Left lung (tissue), 10 donors: ENCODE measurements around the gene RENBP. TPM values are rescaled to one million over a fixed set of nuclear protein-coding genes. Genes with fewer than 3 reads are reported as not detected.

ENCODE experiments used
- ATAC-seq: fragments of 200-7000 bp; cut with Tn5 transposase; one replicate; pipeline ENCODE4 v1.9.1; 2020; ENCODE audit warnings: moderate library complexity
- DNase-seq, 4 donors: peaks; one replicate each; pipeline ENCODE4 v3.0.0-alpha.2; 2013 to 2020
- H3K27ac ChIP-seq, 2 donors: fragments of 200-600 bp; sonication (generic) in 1 of 2; one replicate each; pipeline versions ENCODE4 v1.5.0 to v1.8.0; 2020 to 2021
- H3K27me3 ChIP-seq, 2 donors: fragments of 200-600 bp; sonication (generic) in 1 of 2; one replicate each; pipeline versions ENCODE4 v1.5.0 to v1.8.0; 2020 to 2021
- H3K36me3 ChIP-seq, 2 donors: fragments of 200-600 bp; sonication (generic) in 1 of 2; one replicate each; pipeline versions ENCODE4 v1.5.0 to v1.8.0; 2020 to 2021
- H3K4me1 ChIP-seq, 2 donors: fragments of 200-600 bp; one replicate each; pipeline ENCODE4 v1.8.0; 2021
- H3K4me3 ChIP-seq, 2 donors: fragments of 200-600 bp; sonication (generic) in 1 of 2; one replicate each; pipeline versions ENCODE4 v1.5.0 to v1.8.0; 2020 to 2021; ENCODE audit warnings: mild to moderate bottlenecking in 1 of 2
- H3K9me3 ChIP-seq, 2 donors: fragments of 200-600 bp; sonication (generic) in 1 of 2; one replicate each; pipeline versions ENCODE4 v1.5.0 to v1.8.0; 2020 to 2021
- CTCF ChIP-seq, 2 donors: fragments of 200-600 bp; sonication (generic) in 1 of 2; IDR thresholded peaks; one replicate each; pipeline versions ENCODE4 v1.5.0 to v1.8.0; 2021; ENCODE audit warnings: antibody characterized with exemption in 2 of 2
- intact Hi-C, 2 donors: fragments of 100-400 bp; cut with DNase I; formaldehyde crosslinking; loops; one replicate each; pipeline versions ENCODE4 v1.11.2 to v1.14.2; 2022
- polyA plus RNA-seq, 6 donors: library from polyadenylated mRNA; unstranded; fragments of 120-200 nt; gene quantifications; one replicate each; pipeline ENCODE4 v1.2.1, GENCODE V29; 2013; ENCODE audit not compliant: insufficient read length in 6 of 6
- total RNA-seq, 2 donors: library from RNA; stranded (reverse); fragmentation: NEBNext Ultra II Directional; extraction: Animal tissue kit (Norgen Biotek cat#: 25700); gene quantifications; one replicate each; pipeline ENCODE4 v1.2.1, GENCODE V29; 2021
- donor health status: DM: no; HTN: yes; CAD: no.
- donor health status: DM: no; HTN: no; CAD: no.

RENBP gene
- total and polyA plus RNA-seq, 8 donors, result 5.2 to 62.1 (median 6.7) TPM

GRCh38 chrX:153933748-153934147, 10.7 kb downstream of the RENBP start:
- TF ChIP-seq CTCF (IDR thresholded peaks at IDR 0.05), result no peak
- Histone ChIP-seq H3K4me1 (peaks cover 11 to 33% of the 10 kb centered on the region in 2 donors), H3K4me3 (peak overlapping the region; percentile 53 to 65), H3K27me3 (no peaks in the 10 kb centered on the region), H3K9me3 (no peaks in the 10 kb centered on the region), H3K27ac (no peak overlapping the region), H3K36me3 (peaks cover 0 to 35% of the 10 kb centered on the region in 2 donors)
- DNase-seq, result no peak
- no peak for ATAC-seq
- intact Hi-C loops, result no loop called here

DNA sequence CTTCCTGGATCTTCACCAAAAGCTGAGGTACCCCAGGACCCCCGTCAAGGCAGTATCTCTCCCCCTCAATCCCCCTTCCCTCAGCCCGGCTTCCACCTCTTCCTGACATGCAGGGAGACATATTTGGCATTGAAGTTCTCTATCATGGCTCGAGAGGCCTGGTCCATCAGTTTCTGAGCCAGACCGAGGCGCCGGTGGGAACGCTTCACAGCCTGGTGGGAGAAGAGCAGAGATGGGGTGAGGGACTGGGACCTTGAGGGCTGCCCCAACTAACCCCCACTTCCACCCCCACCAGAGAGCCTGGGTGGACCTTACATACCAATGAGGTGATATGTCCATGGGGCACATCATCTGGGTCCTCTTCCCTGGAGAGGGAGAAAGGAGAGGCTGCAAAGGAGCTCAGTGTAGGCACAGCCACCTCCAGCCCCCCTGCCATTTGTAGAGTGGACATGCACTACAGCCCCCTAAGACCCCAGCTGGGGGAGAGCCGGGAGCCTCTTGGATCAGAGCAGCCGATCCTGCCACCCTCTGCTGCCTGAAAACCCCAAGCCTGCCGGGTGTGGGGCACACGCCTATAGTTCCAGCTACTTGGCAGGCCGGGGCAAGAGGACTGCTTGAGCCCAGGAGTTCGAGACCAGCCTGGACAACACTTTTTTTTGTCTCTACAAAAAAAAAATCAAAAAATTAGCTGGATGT, 12.1 kb downstream of the RENBP start:
- H3K4me1 ChIP-seq, result peaks cover 11 to 36% of the 10 kb centered on the region in 2 donors
- no peak for ATAC-seq
- H3K4me3 ChIP-seq, result no peak overlapping the region
- no peak for TF ChIP-seq CTCF (IDR thresholded peaks at IDR 0.05)
- intact Hi-C loops, result no loop called here
- no peak overlapping the region for H3K27ac ChIP-seq
- no peaks in the 10 kb centered on the region for H3K9me3 ChIP-seq
- DNase-seq, result no peak
- peaks cover 0 to 30% of the 10 kb centered on the region in 2 donors for H3K36me3 ChIP-seq
- no peaks in the 10 kb centered on the region for H3K27me3 ChIP-seq

GRCh38 chrX:153931748-153932147, 12.7 kb downstream of the RENBP start:
- Histone ChIP-seq H3K4me3 (no peak overlapping the region), H3K36me3 (peaks cover 0 to 30% of the 10 kb centered on the region in 2 donors), H3K27me3 (no peaks in the 10 kb centered on the region), H3K9me3 (no peaks in the 10 kb centered on the region), H3K4me1 (peaks cover 11 to 36% of the 10 kb centered on the region in 2 donors), H3K27ac (no peak overlapping the region)
- no peak for ATAC-seq
- TF ChIP-seq CTCF (IDR thresholded peaks at IDR 0.05), result no peak
- no peak for DNase-seq
- intact Hi-C loops, result no loop called here

DNA sequence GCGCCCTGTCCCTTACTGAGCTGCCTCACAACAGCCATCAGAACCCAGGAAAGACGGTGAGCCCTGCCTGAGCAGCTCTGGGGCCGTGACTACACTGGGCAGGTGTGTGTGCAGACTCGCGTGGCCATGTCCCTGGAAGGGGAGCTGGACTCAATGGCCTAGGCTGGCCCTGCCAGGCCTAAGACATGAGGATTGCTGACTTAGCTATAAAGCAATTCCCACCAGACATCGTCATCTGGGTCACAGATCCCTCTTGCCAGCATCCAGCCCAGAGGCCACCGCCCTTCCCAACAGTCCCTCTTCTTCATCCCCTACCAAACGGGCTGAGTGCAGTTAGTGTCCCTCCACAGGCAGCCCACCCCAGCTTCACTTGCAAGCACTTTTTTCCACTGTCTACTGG, 13.3 kb downstream of the RENBP start:
- H3K4me3 ChIP-seq, result no peak overlapping the region
- no peaks in the 10 kb centered on the region for H3K27me3 ChIP-seq
- intact Hi-C loops, result no loop called here
- H3K4me1 ChIP-seq, result peaks cover 11 to 36% of the 10 kb centered on the region in 2 donors
- H3K9me3 ChIP-seq, result no peaks in the 10 kb centered on the region
- no peak overlapping the region for H3K27ac ChIP-seq
- no peak for TF ChIP-seq CTCF (IDR thresholded peaks at IDR 0.05)
- peaks cover 0 to 30% of the 10 kb centered on the region in 2 donors for H3K36me3 ChIP-seq
- no peak for ATAC-seq
- DNase-seq, result no peak

DNA sequence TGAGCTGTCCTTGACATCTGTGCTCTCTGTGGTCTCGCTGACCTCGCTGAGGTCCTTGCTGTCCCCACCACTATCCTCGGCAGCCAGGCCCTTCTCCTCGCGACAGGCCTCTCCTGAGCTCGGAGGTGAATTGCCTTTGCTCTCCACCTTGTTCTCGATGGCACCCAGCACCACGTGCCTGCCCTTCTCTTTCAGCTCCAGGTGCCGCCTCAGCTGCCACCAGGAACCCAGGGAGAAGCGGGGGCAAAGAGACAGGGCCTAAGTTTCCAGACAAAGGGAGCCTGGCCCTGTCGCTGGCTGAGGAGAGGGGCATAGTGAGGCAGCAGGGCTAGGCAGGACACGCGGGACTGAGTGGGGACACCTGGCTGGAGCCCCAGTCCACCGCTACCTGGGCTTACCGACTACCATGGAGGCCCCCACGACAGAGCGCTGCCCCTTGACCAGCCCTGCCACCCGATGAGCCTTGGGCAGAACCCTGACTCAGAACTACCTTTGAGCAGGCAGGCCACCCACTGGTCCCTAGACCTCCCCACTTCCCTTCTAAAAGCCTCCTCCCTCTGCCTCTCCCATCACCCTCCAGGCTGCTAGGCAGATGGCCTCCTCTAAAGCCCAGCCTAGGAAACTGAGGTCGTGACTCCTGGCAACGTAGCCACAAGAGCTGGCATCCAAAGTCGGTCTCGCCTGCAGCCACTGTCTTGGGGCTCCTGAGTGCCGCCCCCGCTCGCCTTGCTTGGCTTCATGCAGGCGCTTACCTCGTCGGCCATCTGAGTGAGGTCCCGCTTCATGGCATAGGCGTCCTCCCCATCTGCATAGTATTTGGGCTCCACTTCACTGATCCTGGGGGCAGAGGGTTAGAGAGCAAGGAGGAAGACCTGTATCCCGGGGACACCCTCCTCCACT, 14.2 kb downstream of the RENBP start:
- DNase-seq (no peak), ATAC-seq (no peak)
- Histone ChIP-seq H3K36me3 (peaks cover 0 to 30% of the 10 kb centered on the region in 2 donors), H3K4me1 (peaks cover 8 to 36% of the 10 kb centered on the region in 2 donors), H3K4me3 (no peak overlapping the region), H3K27ac (no peak overlapping the region), H3K27me3 (no peaks in the 10 kb centered on the region), H3K9me3 (no peaks in the 10 kb centered on the region)
- intact Hi-C loops, result no loop called here
- no peak for TF ChIP-seq CTCF (IDR thresholded peaks at IDR 0.05)
